HEK293 (cell line): Measurements from ENCODE around the gene BICD2.

Source experiments
- CTCF ChIA-PET: fragments of 350-600 bp; formaldehyde crosslinking; extraction: SDS; loops from one replicate; lab custom pipeline; 2021; ENCODE audit warnings: antibody characterized with exemption; lab: Yijun Ruan, JAX
- POLR2A ChIA-PET: fragments of 300-600 bp; formaldehyde crosslinking; extraction: SDS; loops from one replicate; lab custom pipeline; 2020; ENCODE audit warnings: antibody characterized with exemption, inconsistent platforms; lab: Yijun Ruan, JAX
- H3K27ac ChIP-seq: fragments of 200-500 bp; sonication (Bioruptor generic); 2 replicates; pipeline ENCODE4 v1.5.1; 2014; ENCODE audit warnings: low read depth, low read length, control low read depth, inconsistent platforms; ENCODE audit errors: extremely low read depth
- H3K36me3 ChIP-seq, 2 experiments: fragments of 200-500 bp in 1 of 2; sonication (Bioruptor generic) in 1 of 2; 1 replicate in 1 of 2; 2 replicates in 1 of 2; pipeline ENCODE4 v1.5.1; 2014 to 2017; ENCODE audit warnings: inconsistent platforms in 2 of 2, low read length in 2 of 2; ENCODE audit not compliant: control insufficient read depth in 2 of 2, insufficient read depth in 1 of 2
- H3K4me1 ChIP-seq: fragments of 200-500 bp; sonication (Bioruptor generic); 2 replicates; pipeline ENCODE4 v1.5.1; 2014; ENCODE audit warnings: mild to moderate bottlenecking, low read length, inconsistent platforms; ENCODE audit not compliant: control insufficient read depth, insufficient read depth
- H3K4me3 ChIP-seq: 2 replicates; pipeline ENCODE4 v1.5.1; 2011; ENCODE audit warnings: low read depth, mild to moderate bottlenecking, control low read depth, low read length, moderate library complexity
- H3K9me3 ChIP-seq: fragments of 200-500 bp; sonication (Bioruptor generic); 2 replicates; pipeline ENCODE4 v1.5.1; 2014; ENCODE audit warnings: low read depth, low read length, inconsistent platforms; ENCODE audit not compliant: control insufficient read depth, insufficient read depth
- GLI4 ChIP-seq: fragments of 450-650 bp; formaldehyde crosslinking; IDR thresholded peaks from 2 replicates; pipeline ENCODE4 v1.5.1; 2016; ENCODE audit warnings: missing biosample characterization, missing genetic modification characterization
- GLIS1 ChIP-seq: fragments of 450-650 bp; formaldehyde crosslinking; IDR thresholded peaks from 2 replicates; pipeline ENCODE4 v1.5.1; 2016; ENCODE audit warnings: missing biosample characterization, missing genetic modification characterization
- HOXC10 ChIP-seq: sonication (generic); formaldehyde crosslinking; IDR thresholded peaks from 2 replicates; pipeline ENCODE4 v1.8.1; 2023; ENCODE audit warnings: mild to moderate bottlenecking, missing genetic modification reagents
- KLF1 ChIP-seq: fragments of 450-650 bp; formaldehyde crosslinking; IDR thresholded peaks from 2 replicates; pipeline ENCODE4 v1.5.1; 2016; ENCODE audit warnings: missing biosample characterization, missing genetic modification characterization
- PRDM1 ChIP-seq: fragments of 450-650 bp; formaldehyde crosslinking; IDR thresholded peaks from 2 replicates; pipeline ENCODE4; 2016; ENCODE audit warnings: missing biosample characterization, missing genetic modification characterization
- PRDM6 ChIP-seq: fragments of 450-650 bp; formaldehyde crosslinking; IDR thresholded peaks from 2 replicates; pipeline ENCODE4 v1.5.1; 2017; ENCODE audit warnings: missing biosample characterization, missing genetic modification characterization
- SCRT1 ChIP-seq: fragments of 450-650 bp; formaldehyde crosslinking; IDR thresholded peaks from 2 replicates; pipeline ENCODE4 v1.5.1; 2016; ENCODE audit warnings: missing biosample characterization, missing genetic modification characterization, borderline replicate concordance
- SCRT2 ChIP-seq: fragments of 450-650 bp; formaldehyde crosslinking; IDR thresholded peaks from 2 replicates; pipeline ENCODE4 v1.5.1; 2016; ENCODE audit warnings: missing biosample characterization, missing genetic modification characterization
- SP3 ChIP-seq: fragments of 450-650 bp; formaldehyde crosslinking; IDR thresholded peaks from 2 replicates; pipeline ENCODE4 v1.5.1; 2016; ENCODE audit warnings: missing biosample characterization, missing genetic modification characterization
- ZBTB8A ChIP-seq: fragments of 450-650 bp; formaldehyde crosslinking; IDR thresholded peaks from 2 replicates; pipeline ENCODE4 v1.5.1; 2016; ENCODE audit warnings: missing biosample characterization, missing genetic modification characterization
- ZFHX2 ChIP-seq: fragments of 450-650 bp; formaldehyde crosslinking; conservative IDR thresholded peaks from 2 replicates; pipeline ENCODE4 v1.5.1; 2016; ENCODE audit warnings: missing biosample characterization, missing genetic modification characterization
- ZNF114 ChIP-seq: fragments of 450-650 bp; formaldehyde crosslinking; IDR thresholded peaks from 2 replicates; pipeline ENCODE4 v1.5.0; 2017; ENCODE audit warnings: missing biosample characterization, missing genetic modification characterization
- ZNF133 ChIP-seq: fragments of 450-650 bp; formaldehyde crosslinking; IDR thresholded peaks from 2 replicates; pipeline ENCODE4 v1.5.1; 2016; ENCODE audit warnings: missing biosample characterization, missing genetic modification characterization
- ZNF175 ChIP-seq: fragments of 450-650 bp; formaldehyde crosslinking; IDR thresholded peaks from 2 replicates; pipeline ENCODE4 v1.5.1; 2016; ENCODE audit warnings: missing biosample characterization, missing genetic modification characterization
- ZNF184 ChIP-seq: fragments of 450-650 bp; IDR thresholded peaks from 2 replicates; pipeline ENCODE4 v1.5.1; 2018; ENCODE audit warnings: missing biosample characterization, mild to moderate bottlenecking, missing genetic modification characterization
- ZNF274 ChIP-seq, 2 experiments: fragments of 200-500 bp in 1 of 2; fragments of 450-650 bp in 1 of 2; sonication (Bioruptor generic) in 1 of 2; formaldehyde crosslinking in 1 of 2; IDR thresholded peaks; 2 replicates each; pipeline versions ENCODE4 v1.5.1 to v1.6.1; 2014 to 2016; ENCODE audit warnings: borderline replicate concordance in 1 of 2, inconsistent platforms in 1 of 2, low read length in 1 of 2, missing biosample characterization in 1 of 2, missing genetic modification characterization in 1 of 2
- ZNF335 ChIP-seq: fragments of 450-650 bp; formaldehyde crosslinking; conservative IDR thresholded peaks from 2 replicates; pipeline ENCODE4 v1.5.1; 2016; ENCODE audit warnings: missing biosample characterization, missing genetic modification characterization
- ZNF449 ChIP-seq: fragments of 450-650 bp; formaldehyde crosslinking; IDR thresholded peaks from 2 replicates; pipeline ENCODE4 v1.5.1; 2017; ENCODE audit warnings: missing biosample characterization, mild to moderate bottlenecking, missing genetic modification characterization, moderate library complexity
- ZSCAN4 ChIP-seq: fragments of 450-650 bp; formaldehyde crosslinking; IDR thresholded peaks from 2 replicates; pipeline ENCODE4 v1.5.1; 2017; ENCODE audit warnings: missing biosample characterization, missing genetic modification characterization
- ZXDB ChIP-seq: fragments of 450-650 bp; formaldehyde crosslinking; IDR thresholded peaks from 2 replicates; pipeline ENCODE4 v1.5.1; 2016; ENCODE audit warnings: missing biosample characterization, missing genetic modification characterization
- TF ChIP-seq, protein P1 (sequence below): fragments of 450-650 bp; formaldehyde crosslinking; IDR thresholded peaks from 2 replicates; pipeline ENCODE4 v1.5.1; 2016; ENCODE audit warnings: missing biosample characterization, missing genetic modification characterization, low read depth
- TF ChIP-seq, protein P2 (sequence below): fragments of 450-650 bp; formaldehyde crosslinking; IDR thresholded peaks from 2 replicates; pipeline ENCODE4 v1.5.1; 2016; ENCODE audit warnings: missing biosample characterization, missing genetic modification characterization

BICD2 gene

GRCh38 chr9:92668746-92669526 lies 95.7 kb downstream of the BICD2 start (continued):
- TF ChIP-seq ZSCAN4, result no peak
- TF ChIP-seq ZNF114, result no peak
- TF ChIP-seq, protein P1, sequence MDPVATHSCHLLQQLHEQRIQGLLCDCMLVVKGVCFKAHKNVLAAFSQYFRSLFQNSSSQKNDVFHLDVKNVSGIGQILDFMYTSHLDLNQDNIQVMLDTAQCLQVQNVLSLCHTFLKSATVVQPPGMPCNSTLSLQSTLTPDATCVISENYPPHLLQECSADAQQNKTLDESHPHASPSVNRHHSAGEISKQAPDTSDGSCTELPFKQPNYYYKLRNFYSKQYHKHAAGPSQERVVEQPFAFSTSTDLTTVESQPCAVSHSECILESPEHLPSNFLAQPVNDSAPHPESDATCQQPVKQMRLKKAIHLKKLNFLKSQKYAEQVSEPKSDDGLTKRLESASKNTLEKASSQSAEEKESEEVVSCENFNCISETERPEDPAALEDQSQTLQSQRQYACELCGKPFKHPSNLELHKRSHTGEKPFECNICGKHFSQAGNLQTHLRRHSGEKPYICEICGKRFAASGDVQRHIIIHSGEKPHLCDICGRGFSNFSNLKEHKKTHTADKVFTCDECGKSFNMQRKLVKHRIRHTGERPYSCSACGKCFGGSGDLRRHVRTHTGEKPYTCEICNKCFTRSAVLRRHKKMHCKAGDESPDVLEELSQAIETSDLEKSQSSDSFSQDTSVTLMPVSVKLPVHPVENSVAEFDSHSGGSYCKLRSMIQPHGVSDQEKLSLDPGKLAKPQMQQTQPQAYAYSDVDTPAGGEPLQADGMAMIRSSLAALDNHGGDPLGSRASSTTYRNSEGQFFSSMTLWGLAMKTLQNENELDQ (tag by site-specific recombination), result no peak
- TF ChIP-seq ZNF335 (tag by site-specific recombination), result peak; percentile 63
- TF ChIP-seq ZBTB8A, result no peak
- TF ChIP-seq HOXC10 (CRISPR knock-in tag), result no peak
- no peak for TF ChIP-seq ZNF274 (IDR thresholded peaks at IDR 0.05; ENCODE audit: low read length)
- no peak for TF ChIP-seq ZNF274 (tag by site-specific recombination; IDR thresholded peaks at IDR 0.05; ENCODE audit: borderline replicate concordance)
- no peak for TF ChIP-seq PRDM6 (tag by site-specific recombination)
- peak; percentile 22; the same call in 1 of the 2 replicates for TF ChIP-seq SP3 (tag by site-specific recombination)
- peak; percentile 60; the same call in 1 of the 2 replicates for TF ChIP-seq PRDM1 (tag by site-specific recombination)
- no peak for TF ChIP-seq GLI4
- TF ChIP-seq ZXDB (tag by site-specific recombination), result no peak
- peak; percentile 38; the same call in 1 of the 2 replicates for TF ChIP-seq ZFHX2
- TF ChIP-seq KLF1 (tag by site-specific recombination), result no peak

GRCh38 chr9:92666912-92667532 lies 97.6 kb downstream of the BICD2 start:
- peaks cover 0 to 35% of the 10 kb centered on the region in 2 experiments; a peak in 1 of 3 replicates for H3K36me3 ChIP-seq
- peaks cover 3% of the 10 kb centered on the region; the same call in 1 of the 2 replicates for H3K4me1 ChIP-seq
- no peak overlapping the region for H3K27ac ChIP-seq
- TF ChIP-seq ZNF449 (tag by site-specific recombination) (no peak), ZNF184 (no peak), GLIS1 (tag by site-specific recombination) (no peak), KLF1 (tag by site-specific recombination) (peak; percentile 57; the same call in 1 of the 2 replicates), ZNF133 (tag by site-specific recombination) (no peak), SCRT1 (peak; percentile 56; the same call in 1 of the 2 replicates), ZNF175 (tag by site-specific recombination) (no peak), SCRT2 (tag by site-specific recombination) (peak; percentile 88)
- TF ChIP-seq, protein P2, sequence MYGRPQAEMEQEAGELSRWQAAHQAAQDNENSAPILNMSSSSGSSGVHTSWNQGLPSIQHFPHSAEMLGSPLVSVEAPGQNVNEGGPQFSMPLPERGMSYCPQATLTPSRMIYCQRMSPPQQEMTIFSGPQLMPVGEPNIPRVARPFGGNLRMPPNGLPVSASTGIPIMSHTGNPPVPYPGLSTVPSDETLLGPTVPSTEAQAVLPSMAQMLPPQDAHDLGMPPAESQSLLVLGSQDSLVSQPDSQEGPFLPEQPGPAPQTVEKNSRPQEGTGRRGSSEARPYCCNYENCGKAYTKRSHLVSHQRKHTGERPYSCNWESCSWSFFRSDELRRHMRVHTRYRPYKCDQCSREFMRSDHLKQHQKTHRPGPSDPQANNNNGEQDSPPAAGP (tag by site-specific recombination), result no peak
- H3K9me3 ChIP-seq, result no peaks in the 10 kb centered on the region
- ChIA-PET CTCF (interaction anchor here (1.2 kb wide), 1 partner anchor 124 kb away, joined by 3 read pairs; no protein-coding TSS in a partner anchor), POLR2A (no interaction called here)
- H3K4me3 ChIP-seq, result no peak overlapping the region
